Skeletal muscle cell (primary cell): Measurements from ENCODE around the gene SMIM32.
A peak's percentile ranks its signal among the peaks of the same experiment; 100 is the strongest.

Experiments
- DNase-seq: peaks from one replicate; pipeline ENCODE4 v3.0.0-alpha.2; 2010; ENCODE audit warnings: low read depth
- H3K4me3 ChIP-seq: 2 replicates; pipeline ENCODE4 v1.5.1; 2011; ENCODE audit warnings: low read depth, mild to moderate bottlenecking, control low read depth, low read length, moderate library complexity

SMIM32 gene

GRCh38 chr5:136192526-136193321, at the start of gene SMIM32:
SMIM32 (minus strand) TSS chr5:136193162; CDS start chr5:136192524, 638 bp downstream.
- DNase-seq: no peak
- peak within 1 kb of the TSS; percentile 34 for H3K4me3 ChIP-seq

GRCh38 chr5:136242611-136243010, 49.6 kb upstream of the SMIM32 start:
- no peak overlapping the region for H3K4me3 ChIP-seq
- no peak for DNase-seq

GRCh38 chr5:136242136-136242535, 49.2 kb upstream of the SMIM32 start:
- no peak for DNase-seq
- no peak overlapping the region for H3K4me3 ChIP-seq

- no peak overlapping the region for H3K4me3 ChIP-seq
- DNase-seq: no peak
Measured at GRCh38 chr5:136240894-136241293, 47.9 kb upstream of the SMIM32 start.

GRCh38 chr5:136236479-136237083, 43.6 kb upstream of the SMIM32 start:
- DNase-seq: no peak
- H3K4me3 ChIP-seq: no peak overlapping the region

GRCh38 chr5:136235321-136235720, 42.4 kb upstream of the SMIM32 start:
- H3K4me3 ChIP-seq: no peak overlapping the region
- DNase-seq: no peak

- no peak for DNase-seq
Measured at GRCh38 chr5:136232316-136232715, 39.4 kb upstream of the SMIM32 start.

GRCh38 chr5:136230176-136230575, 37.2 kb upstream of the SMIM32 start:
- DNase-seq: no peak
- no peak overlapping the region for H3K4me3 ChIP-seq

More at GRCh38 chr5:136232316-136232715, 39.4 kb upstream of the SMIM32 start:
- no peak overlapping the region for H3K4me3 ChIP-seq

GRCh38 chr5:136228136-136228757, 35.3 kb upstream of the SMIM32 start:
- no peak overlapping the region for H3K4me3 ChIP-seq
- no peak for DNase-seq

GRCh38 chr5:136226401-136226800, 33.4 kb upstream of the SMIM32 start:
- no peak for DNase-seq
- no peak overlapping the region for H3K4me3 ChIP-seq

- no peak for DNase-seq
Measured at GRCh38 chr5:136225796-136226195, 32.8 kb upstream of the SMIM32 start.

GRCh38 chr5:136222580-136223235, 29.7 kb upstream of the SMIM32 start:
- DNase-seq: no peak
- H3K4me3 ChIP-seq: no peak overlapping the region

More at GRCh38 chr5:136225796-136226195, 32.8 kb upstream of the SMIM32 start:
- no peak overlapping the region for H3K4me3 ChIP-seq

GRCh38 chr5:136221340-136221739, 28.4 kb upstream of the SMIM32 start:
- H3K4me3 ChIP-seq: no peak overlapping the region
- no peak for DNase-seq

GRCh38 chr5:136216230-136216629, 23.3 kb upstream of the SMIM32 start:
- no peak for DNase-seq
- H3K4me3 ChIP-seq: no peak overlapping the region

- no peak overlapping the region for H3K4me3 ChIP-seq
Measured at GRCh38 chr5:136215812-136216211, 22.9 kb upstream of the SMIM32 start.

GRCh38 chr5:136213919-136214493, 21.0 kb upstream of the SMIM32 start:
- no peak overlapping the region for H3K4me3 ChIP-seq
- no peak for DNase-seq

More at GRCh38 chr5:136215812-136216211, 22.9 kb upstream of the SMIM32 start:
- no peak for DNase-seq

GRCh38 chr5:136212252-136212721, 19.3 kb upstream of the SMIM32 start:
- no peak overlapping the region for H3K4me3 ChIP-seq
- no peak for DNase-seq

GRCh38 chr5:136211282-136212040, 18.5 kb upstream of the SMIM32 start:
- no peak for DNase-seq
- no peak overlapping the region for H3K4me3 ChIP-seq

- DNase-seq: no peak
- no peak overlapping the region for H3K4me3 ChIP-seq
Measured at GRCh38 chr5:136210259-136210658, 17.3 kb upstream of the SMIM32 start.
